ENCODE results near the gene RAB7A.

Gene RAB7A

GRCh38 chr3:128726023-128727016 lies at the start of gene RAB7A:
Gene RAB7A (plus strand): TSS chr3:128726183. CDS start chr3:128795368, 69,185 bp downstream.
- peak within 1 kb of the TSS; percentile 91 for H3K9ac ChIP-seq (ENCODE audit: low read depth, low read length)
- H3K4me3 ChIP-seq (ENCODE audit: low read depth, low read length): peak within 1 kb of the TSS; percentile 82
- H3K36me3 ChIP-seq (ENCODE audit: control insufficient read depth, insufficient read depth, low read length): peaks cover 3% of the 10 kb centered on the region
- H3K4me1 ChIP-seq (ENCODE audit: control insufficient read depth, insufficient read depth, low read length): peaks cover 22% of the 10 kb centered on the region
- H3K27me3 ChIP-seq (ENCODE audit: control insufficient read depth, insufficient read depth, low read length): no peaks in the 10 kb centered on the region
- no peaks in the 10 kb centered on the region for H3K9me3 ChIP-seq (ENCODE audit: control insufficient read depth, insufficient read depth, low read length)

GRCh38 chr3:128679338-128679737 lies 46.6 kb upstream of the RAB7A start:
- Histone ChIP-seq H3K27me3 (ENCODE audit: control insufficient read depth, insufficient read depth, low read length) (peaks cover 19% of the 10 kb centered on the region), H3K9me3 (ENCODE audit: control insufficient read depth, insufficient read depth, low read length) (no peaks in the 10 kb centered on the region), H3K9ac (ENCODE audit: low read depth, low read length) (no peak overlapping the region), H3K36me3 (ENCODE audit: control insufficient read depth, insufficient read depth, low read length) (no peaks in the 10 kb centered on the region), H3K4me1 (ENCODE audit: control insufficient read depth, insufficient read depth, low read length) (peaks cover 3% of the 10 kb centered on the region), H3K4me3 (ENCODE audit: low read depth, low read length) (no peak overlapping the region)

- Histone ChIP-seq H3K27me3 (ENCODE audit: control insufficient read depth, insufficient read depth, low read length) (peaks cover 19% of the 10 kb centered on the region), H3K9me3 (ENCODE audit: control insufficient read depth, insufficient read depth, low read length) (no peaks in the 10 kb centered on the region), H3K4me1 (ENCODE audit: control insufficient read depth, insufficient read depth, low read length) (no peaks in the 10 kb centered on the region), H3K36me3 (ENCODE audit: control insufficient read depth, insufficient read depth, low read length) (no peaks in the 10 kb centered on the region), H3K9ac (ENCODE audit: low read depth, low read length) (peak overlapping the region; percentile 96), H3K4me3 (ENCODE audit: low read depth, low read length) (peak overlapping the region; percentile 92)
Observed at GRCh38 chr3:128680603-128681368, 45.2 kb upstream of the RAB7A start.

- Histone ChIP-seq H3K9me3 (ENCODE audit: control insufficient read depth, insufficient read depth, low read length) (no peaks in the 10 kb centered on the region), H3K4me1 (ENCODE audit: control insufficient read depth, insufficient read depth, low read length) (no peaks in the 10 kb centered on the region), H3K36me3 (ENCODE audit: control insufficient read depth, insufficient read depth, low read length) (no peaks in the 10 kb centered on the region), H3K9ac (ENCODE audit: low read depth, low read length) (peak overlapping the region; percentile 96), H3K27me3 (ENCODE audit: control insufficient read depth, insufficient read depth, low read length) (peaks cover 17% of the 10 kb centered on the region), H3K4me3 (ENCODE audit: low read depth, low read length) (peak overlapping the region; percentile 92)
Observed at GRCh38 chr3:128681369-128681829, 44.6 kb upstream of the RAB7A start.

- H3K9me3 ChIP-seq (ENCODE audit: control insufficient read depth, insufficient read depth, low read length): no peaks in the 10 kb centered on the region
- no peaks in the 10 kb centered on the region for H3K36me3 ChIP-seq (ENCODE audit: control insufficient read depth, insufficient read depth, low read length)
- H3K4me1 ChIP-seq (ENCODE audit: control insufficient read depth, insufficient read depth, low read length): no peaks in the 10 kb centered on the region
- no peak overlapping the region for H3K9ac ChIP-seq (ENCODE audit: low read depth, low read length)
- no peak overlapping the region for H3K4me3 ChIP-seq (ENCODE audit: low read depth, low read length)
- no peaks in the 10 kb centered on the region for H3K27me3 ChIP-seq (ENCODE audit: control insufficient read depth, insufficient read depth, low read length)
Observed at GRCh38 chr3:128683957-128684356, 42.0 kb upstream of the RAB7A start.

- Histone ChIP-seq H3K36me3 (ENCODE audit: control insufficient read depth, insufficient read depth, low read length) (no peaks in the 10 kb centered on the region), H3K27me3 (ENCODE audit: control insufficient read depth, insufficient read depth, low read length) (no peaks in the 10 kb centered on the region), H3K4me1 (ENCODE audit: control insufficient read depth, insufficient read depth, low read length) (no peaks in the 10 kb centered on the region), H3K9ac (ENCODE audit: low read depth, low read length) (no peak overlapping the region), H3K9me3 (ENCODE audit: control insufficient read depth, insufficient read depth, low read length) (no peaks in the 10 kb centered on the region), H3K4me3 (ENCODE audit: low read depth, low read length) (no peak overlapping the region)
Observed at GRCh38 chr3:128684986-128685726, 40.8 kb upstream of the RAB7A start.

GRCh38 chr3:128686465-128686864 lies 39.5 kb upstream of the RAB7A start:
- Histone ChIP-seq H3K36me3 (ENCODE audit: control insufficient read depth, insufficient read depth, low read length) (no peaks in the 10 kb centered on the region), H3K9ac (ENCODE audit: low read depth, low read length) (no peak overlapping the region), H3K27me3 (ENCODE audit: control insufficient read depth, insufficient read depth, low read length) (no peaks in the 10 kb centered on the region), H3K4me3 (ENCODE audit: low read depth, low read length) (no peak overlapping the region), H3K4me1 (ENCODE audit: control insufficient read depth, insufficient read depth, low read length) (no peaks in the 10 kb centered on the region), H3K9me3 (ENCODE audit: control insufficient read depth, insufficient read depth, low read length) (no peaks in the 10 kb centered on the region)

- no peak overlapping the region for H3K9ac ChIP-seq (ENCODE audit: low read depth, low read length)
- H3K27me3 ChIP-seq (ENCODE audit: control insufficient read depth, insufficient read depth, low read length): no peaks in the 10 kb centered on the region
- no peaks in the 10 kb centered on the region for H3K4me1 ChIP-seq (ENCODE audit: control insufficient read depth, insufficient read depth, low read length)
- H3K9me3 ChIP-seq (ENCODE audit: control insufficient read depth, insufficient read depth, low read length): no peaks in the 10 kb centered on the region
- H3K4me3 ChIP-seq (ENCODE audit: low read depth, low read length): no peak overlapping the region
- H3K36me3 ChIP-seq (ENCODE audit: control insufficient read depth, insufficient read depth, low read length): no peaks in the 10 kb centered on the region
Observed at GRCh38 chr3:128689060-128689459, 36.9 kb upstream of the RAB7A start.

GRCh38 chr3:128693696-128694095 lies 32.3 kb upstream of the RAB7A start:
- Histone ChIP-seq H3K4me3 (ENCODE audit: low read depth, low read length) (no peak overlapping the region), H3K4me1 (ENCODE audit: control insufficient read depth, insufficient read depth, low read length) (no peaks in the 10 kb centered on the region), H3K9me3 (ENCODE audit: control insufficient read depth, insufficient read depth, low read length) (no peaks in the 10 kb centered on the region), H3K27me3 (ENCODE audit: control insufficient read depth, insufficient read depth, low read length) (no peaks in the 10 kb centered on the region), H3K36me3 (ENCODE audit: control insufficient read depth, insufficient read depth, low read length) (no peaks in the 10 kb centered on the region), H3K9ac (ENCODE audit: low read depth, low read length) (no peak overlapping the region)

- Histone ChIP-seq H3K9me3 (ENCODE audit: control insufficient read depth, insufficient read depth, low read length) (no peaks in the 10 kb centered on the region), H3K4me1 (ENCODE audit: control insufficient read depth, insufficient read depth, low read length) (no peaks in the 10 kb centered on the region), H3K27me3 (ENCODE audit: control insufficient read depth, insufficient read depth, low read length) (no peaks in the 10 kb centered on the region), H3K9ac (ENCODE audit: low read depth, low read length) (no peak overlapping the region), H3K36me3 (ENCODE audit: control insufficient read depth, insufficient read depth, low read length) (no peaks in the 10 kb centered on the region), H3K4me3 (ENCODE audit: low read depth, low read length) (no peak overlapping the region)
Observed at GRCh38 chr3:128697341-128697740, 28.6 kb upstream of the RAB7A start.

Data from iPS-15b (cell line).